CD4-positive, alpha-beta T cell treated with Interleukin-1 beta for 1 hour (primary cell): ENCODE results near the gene EPHA5.
"Not testable (repeated sequence)": the region's sequence is repeated elsewhere in the genome, so short reads cannot be mapped to it uniquely, and the experiment has no call there.

Experiments
- DNase-seq, 2 donors: peaks; one replicate each; pipeline ENCODE4 v3.0.0-alpha.2; 2020 to 2022

The EPHA5 gene

GRCh38 chr4:65344278-65344825, 325.9 kb downstream of the EPHA5 start:
- DNase-seq, result no peak

- no peak for DNase-seq
Measured at GRCh38 chr4:65343342-65343741, 326.9 kb downstream of the EPHA5 start.

GRCh38 chr4:65341557-65341956, 328.7 kb downstream of the EPHA5 start:
- no peak for DNase-seq

GRCh38 chr4:65340382-65341109, 329.7 kb downstream of the EPHA5 start:
- no peak for DNase-seq

- no peak for DNase-seq
Measured at GRCh38 chr4:65337371-65337770, 332.9 kb downstream of the EPHA5 start.

- no peak for DNase-seq
Measured at GRCh38 chr4:65336465-65336864, 333.8 kb downstream of the EPHA5 start.

GRCh38 chr4:65316534-65316933, 353.8 kb downstream of the EPHA5 start:
- DNase-seq, result no peak

GRCh38 chr4:65311120-65311519, 359.2 kb downstream of the EPHA5 start:
- no peak for DNase-seq

GRCh38 chr4:65310586-65310985, 359.7 kb downstream of the EPHA5 start:
- DNase-seq, result no peak

GRCh38 chr4:65308626-65309025, 361.7 kb downstream of the EPHA5 start:
- not testable (repeated sequence) for DNase-seq

GRCh38 chr4:65302145-65302544, 368.1 kb downstream of the EPHA5 start:
- no peak for DNase-seq

GRCh38 chr4:65296246-65296645, 374.0 kb downstream of the EPHA5 start:
- DNase-seq, result no peak

- DNase-seq, result no peak
Measured at GRCh38 chr4:65287071-65287470, 383.2 kb downstream of the EPHA5 start.
